RWPE2 (cell line): Measurements from ENCODE around the gene CISD3.

Experiments used
- ATAC-seq: fragments of 200-7000 bp; cut with Tn5 transposase; 3 replicates; pipeline ENCODE4 v1.9.1; 2021; ENCODE audit warnings: low read depth
- DNase-seq: peaks from one replicate; pipeline ENCODE4 v3.0.0-alpha.2; 2020; ENCODE audit warnings: low spot score
- H3K27ac ChIP-seq: fragments of 450-650 bp; 2 replicates; pipeline ENCODE4 v1.5.1; 2017; ENCODE audit warnings: mild to moderate bottlenecking; ENCODE audit not compliant: poor library complexity, severe bottlenecking
- H3K27me3 ChIP-seq: fragments of 250-450 bp; sonication (Bioruptor Pico); 2 replicates; pipeline ENCODE4 v1.5.1; 2021; ENCODE audit warnings: mild to moderate bottlenecking, moderate library complexity; ENCODE audit not compliant: insufficient read depth, poor library complexity, severe bottlenecking
- H3K36me3 ChIP-seq: fragments of 250-450 bp; sonication (Bioruptor Pico); 2 replicates; pipeline ENCODE4 v1.5.1; 2020; ENCODE audit warnings: low read depth, mild to moderate bottlenecking, moderate library complexity
- H3K4me1 ChIP-seq: fragments of 250-450 bp; sonication (Bioruptor Pico); 2 replicates; pipeline ENCODE4 v1.5.1; 2021; ENCODE audit warnings: mild to moderate bottlenecking, moderate library complexity; ENCODE audit not compliant: insufficient read depth, poor library complexity, severe bottlenecking
- H3K4me3 ChIP-seq: fragments of 250-450 bp; sonication (Bioruptor Pico); 2 replicates; pipeline ENCODE4 v1.5.1; 2021; ENCODE audit warnings: mild to moderate bottlenecking, moderate library complexity; ENCODE audit not compliant: severe bottlenecking
- H3K9me3 ChIP-seq: fragments of 250-450 bp; sonication (Bioruptor Pico); 2 replicates; pipeline ENCODE4 v1.5.1; 2021; ENCODE audit warnings: mild to moderate bottlenecking, moderate library complexity; ENCODE audit not compliant: severe bottlenecking
- TF ChIP-seq, protein P1 (sequence below): fragments of 450-650 bp; IDR thresholded peaks from one replicate; pipeline ENCODE4 v1.5.1; 2017; ENCODE audit warnings: mild to moderate bottlenecking, moderate library complexity; ENCODE audit not compliant: poor library complexity, severe bottlenecking

CISD3 gene

DNA sequence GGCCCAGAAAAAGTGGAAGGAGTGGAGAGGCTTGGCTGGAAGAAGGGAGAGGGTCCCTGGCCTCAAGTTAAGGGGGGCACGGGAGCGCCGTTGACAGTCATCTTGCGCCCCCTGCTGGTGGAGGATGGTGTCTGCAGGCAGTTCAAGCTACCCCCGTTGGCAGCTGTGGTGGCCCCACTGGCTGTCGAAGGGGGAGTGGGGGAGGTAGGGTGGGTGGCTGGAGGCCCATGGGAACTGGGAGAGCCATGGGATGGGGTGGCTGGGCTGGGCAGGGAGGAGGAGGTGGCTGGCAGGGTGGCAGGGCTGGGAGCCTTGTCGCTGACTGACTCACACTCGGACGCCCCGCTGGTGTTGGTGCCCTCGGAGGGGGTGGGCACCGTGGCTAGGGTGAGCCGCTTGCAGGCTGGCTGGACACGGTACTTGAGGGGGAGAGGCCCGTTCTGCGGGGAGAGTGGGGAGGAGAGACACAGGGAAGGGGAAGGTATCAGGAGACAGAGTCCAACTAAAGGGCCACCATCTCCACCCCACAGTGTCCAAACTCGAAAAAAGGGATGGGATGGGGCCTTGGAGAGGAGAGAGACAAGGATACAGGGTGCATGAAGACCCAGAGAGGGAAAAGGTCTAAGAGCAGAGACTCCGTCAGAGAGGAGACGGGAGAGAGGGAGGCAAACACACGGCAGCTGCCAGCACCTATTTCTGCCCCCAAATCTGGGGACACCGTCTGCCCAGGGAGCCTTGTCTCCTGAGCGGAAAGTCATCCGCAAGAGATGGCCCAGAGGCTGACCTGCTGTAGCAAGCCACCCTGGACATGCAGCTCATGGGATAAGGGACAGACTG, 5.2 kb downstream of the CISD3 start:
- Histone ChIP-seq H3K4me1 (no peaks in the 10 kb centered on the region), H3K36me3 (peaks cover 81% of the 10 kb centered on the region), H3K27ac (no peak overlapping the region)

DNA sequence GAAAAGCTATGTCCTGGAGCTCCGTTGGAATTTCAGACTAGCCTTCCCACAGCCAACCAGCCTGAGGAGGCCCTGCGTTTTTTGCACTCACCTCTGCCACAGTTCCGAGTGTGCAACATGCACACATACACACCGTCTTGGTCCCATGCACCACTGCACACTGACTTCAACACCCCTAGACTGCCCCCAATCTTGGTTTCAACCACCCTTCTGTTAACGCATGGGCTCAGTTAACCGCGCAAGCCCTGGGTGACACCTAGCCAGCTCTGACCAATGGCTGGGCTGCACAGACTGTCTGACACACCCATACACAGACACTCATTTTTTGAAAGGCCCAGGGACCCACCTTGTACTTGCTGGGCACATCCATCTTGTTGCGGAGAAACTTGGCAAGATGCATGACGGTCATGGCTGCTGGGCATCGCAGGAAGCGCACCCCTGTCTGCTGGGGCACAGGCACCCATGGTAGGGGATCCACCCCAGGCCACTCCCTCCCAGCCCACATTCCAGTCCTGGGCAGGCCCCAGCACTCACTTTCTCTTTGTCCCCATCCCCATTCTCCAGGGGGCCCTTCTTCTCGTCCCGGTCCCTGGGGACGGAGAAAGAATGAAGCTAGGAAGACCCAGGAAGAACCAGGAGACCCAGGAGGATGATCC, 8.0 kb downstream of the CISD3 start:
- peaks cover 10% of the 10 kb centered on the region for H3K4me1 ChIP-seq
- H3K27me3 ChIP-seq = no peaks in the 10 kb centered on the region
- H3K36me3 ChIP-seq = peaks cover 64% of the 10 kb centered on the region
- H3K4me3 ChIP-seq = no peak overlapping the region
- DNase-seq (no peak), ATAC-seq (no peak)
- TF ChIP-seq, protein P1, sequence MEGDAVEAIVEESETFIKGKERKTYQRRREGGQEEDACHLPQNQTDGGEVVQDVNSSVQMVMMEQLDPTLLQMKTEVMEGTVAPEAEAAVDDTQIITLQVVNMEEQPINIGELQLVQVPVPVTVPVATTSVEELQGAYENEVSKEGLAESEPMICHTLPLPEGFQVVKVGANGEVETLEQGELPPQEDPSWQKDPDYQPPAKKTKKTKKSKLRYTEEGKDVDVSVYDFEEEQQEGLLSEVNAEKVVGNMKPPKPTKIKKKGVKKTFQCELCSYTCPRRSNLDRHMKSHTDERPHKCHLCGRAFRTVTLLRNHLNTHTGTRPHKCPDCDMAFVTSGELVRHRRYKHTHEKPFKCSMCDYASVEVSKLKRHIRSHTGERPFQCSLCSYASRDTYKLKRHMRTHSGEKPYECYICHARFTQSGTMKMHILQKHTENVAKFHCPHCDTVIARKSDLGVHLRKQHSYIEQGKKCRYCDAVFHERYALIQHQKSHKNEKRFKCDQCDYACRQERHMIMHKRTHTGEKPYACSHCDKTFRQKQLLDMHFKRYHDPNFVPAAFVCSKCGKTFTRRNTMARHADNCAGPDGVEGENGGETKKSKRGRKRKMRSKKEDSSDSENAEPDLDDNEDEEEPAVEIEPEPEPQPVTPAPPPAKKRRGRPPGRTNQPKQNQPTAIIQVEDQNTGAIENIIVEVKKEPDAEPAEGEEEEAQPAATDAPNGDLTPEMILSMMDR = no peak
- no peak overlapping the region for H3K27ac ChIP-seq
- H3K9me3 ChIP-seq = no peaks in the 10 kb centered on the region

More for the DNA sequence above, 5.2 kb downstream of the CISD3 start:
- no peaks in the 10 kb centered on the region for H3K27me3 ChIP-seq
- no peak for DNase-seq
- ATAC-seq = peak; percentile 7; the same call in 1 of the 3 replicates
- no peaks in the 10 kb centered on the region for H3K9me3 ChIP-seq
- TF ChIP-seq, protein P1 = peak; percentile 88
- H3K4me3 ChIP-seq = no peak overlapping the region

DNA sequence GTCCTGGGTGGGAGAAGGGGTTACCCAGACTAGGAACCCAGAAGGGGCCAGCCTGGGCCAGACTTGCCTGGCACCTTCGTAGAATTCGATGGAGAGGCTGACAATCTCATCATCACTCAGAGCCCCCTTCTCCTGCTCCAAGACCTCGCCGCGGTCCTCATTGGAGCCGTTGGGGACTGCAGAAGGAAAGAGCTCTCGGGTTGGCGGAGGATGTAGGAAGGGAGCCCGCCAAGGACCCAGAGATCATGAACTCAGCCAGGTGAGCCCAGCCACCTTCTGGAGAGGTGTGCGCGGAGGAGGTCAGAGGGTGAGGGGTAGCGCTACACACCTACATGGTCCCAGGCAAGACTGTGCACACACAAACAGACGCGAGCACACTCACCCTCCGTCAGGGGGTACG, 8.5 kb downstream of the CISD3 start:
- TF ChIP-seq, protein P1 = no peak
- H3K36me3 ChIP-seq = peaks cover 59% of the 10 kb centered on the region
- H3K9me3 ChIP-seq = no peaks in the 10 kb centered on the region

DNA sequence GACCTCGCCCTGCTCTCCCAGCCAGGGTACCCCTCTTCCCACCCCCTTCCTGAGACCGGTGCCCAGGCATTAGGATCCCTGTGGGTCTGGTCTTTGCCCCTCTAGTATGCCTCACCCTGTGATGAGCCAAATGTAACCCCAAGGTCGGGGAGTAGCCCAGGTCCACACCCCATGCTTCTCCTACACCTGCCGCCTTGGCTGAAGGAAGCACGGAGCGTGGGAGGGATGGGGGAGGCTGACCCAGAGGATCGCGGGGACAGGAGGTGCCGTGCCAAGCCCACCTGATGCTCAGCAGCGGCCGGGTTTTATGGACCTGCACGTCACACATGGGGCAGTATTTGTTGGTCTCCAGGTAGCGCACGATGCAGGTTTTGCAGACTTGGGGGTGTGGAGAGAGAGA, 9.2 kb downstream of the CISD3 start:
- no peak for DNase-seq
- peaks cover 10% of the 10 kb centered on the region for H3K4me1 ChIP-seq
- TF ChIP-seq, protein P1 = no peak
- no peaks in the 10 kb centered on the region for H3K27me3 ChIP-seq
- no peak for ATAC-seq
- H3K36me3 ChIP-seq = peaks cover 52% of the 10 kb centered on the region
- no peak overlapping the region for H3K4me3 ChIP-seq
- H3K9me3 ChIP-seq = no peaks in the 10 kb centered on the region
- H3K27ac ChIP-seq = no peak overlapping the region

More for the DNA sequence above, 8.5 kb downstream of the CISD3 start:
- H3K4me1 ChIP-seq = peaks cover 10% of the 10 kb centered on the region
- no peaks in the 10 kb centered on the region for H3K27me3 ChIP-seq
- ATAC-seq (no peak), DNase-seq (no peak)
- no peak overlapping the region for H3K4me3 ChIP-seq
- H3K27ac ChIP-seq = no peak overlapping the region
